ENCODE data around the gene ADCY6. TPM values are rescaled to one million over a fixed set of nuclear protein-coding genes. Genes with fewer than 3 reads are reported as not detected.
"Not testable (repeated sequence)": the region's sequence is repeated elsewhere in the genome, so short reads cannot be mapped to it uniquely, and the experiment has no call there.

ADCY6 gene
- total RNA-seq, 1 donor from 2014 or later = 17.4 TPM

DNA sequence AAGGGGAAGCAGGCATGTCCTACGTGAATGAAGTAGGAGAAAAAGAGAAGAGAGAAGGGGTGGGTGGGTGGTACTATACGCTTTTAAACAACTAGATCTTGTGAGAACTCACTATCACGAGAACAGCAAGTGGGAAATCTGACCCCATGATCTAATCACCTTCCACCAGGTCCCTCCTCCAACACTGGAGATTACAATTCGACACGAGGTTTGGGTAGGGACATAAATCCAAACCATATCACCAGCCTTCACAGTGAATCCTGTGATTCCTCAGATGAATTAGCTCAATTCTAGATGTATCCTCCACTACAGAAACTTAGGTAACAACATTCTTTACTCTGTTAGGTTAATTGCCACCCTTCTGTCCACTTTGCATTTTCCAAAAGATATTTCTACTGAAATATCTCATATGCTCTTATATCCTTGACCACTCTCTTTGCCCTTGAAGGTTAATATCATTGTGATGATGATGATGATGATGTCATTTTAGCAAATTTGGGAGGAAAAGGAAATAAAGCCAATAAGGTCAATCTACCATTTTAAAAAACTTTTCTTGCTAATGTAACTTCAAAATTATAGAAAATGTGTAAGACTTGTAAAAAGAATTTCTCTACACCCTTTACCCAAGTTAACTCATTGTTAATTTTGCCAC is 49.1 kb downstream of the ADCY6 start:
- no peaks in the 10 kb centered on the region for H3K27me3 Mint-ChIP-seq (ENCODE audit: unreplicated experiment)
- DNase-seq = no peak
- H3K27ac Mint-ChIP-seq (ENCODE audit: unreplicated experiment) = no peak overlapping the region
- H3K4me1 Mint-ChIP-seq (ENCODE audit: low read depth, unreplicated experiment) = no peaks in the 10 kb centered on the region
- TF ChIP-seq CTCF (IDR thresholded peaks at IDR 0.05; ENCODE audit: partially characterized antibody, unreplicated experiment) = no peak
- H3K36me3 Mint-ChIP-seq (ENCODE audit: unreplicated experiment) = no peaks in the 10 kb centered on the region
- H3K9me3 Mint-ChIP-seq (ENCODE audit: unreplicated experiment) = peaks cover 2% of the 10 kb centered on the region
- H3K4me3 Mint-ChIP-seq (ENCODE audit: unreplicated experiment) = no peak overlapping the region

- H3K4me1 Mint-ChIP-seq (ENCODE audit: low read depth, unreplicated experiment) = no peaks in the 10 kb centered on the region
- no peak for DNase-seq
- H3K4me3 Mint-ChIP-seq (ENCODE audit: unreplicated experiment) = no peak overlapping the region
- no peak overlapping the region for H3K27ac Mint-ChIP-seq (ENCODE audit: unreplicated experiment)
- no peaks in the 10 kb centered on the region for H3K36me3 Mint-ChIP-seq (ENCODE audit: unreplicated experiment)
- TF ChIP-seq CTCF (IDR thresholded peaks at IDR 0.05; ENCODE audit: partially characterized antibody, unreplicated experiment) = no peak
- peaks cover 2% of the 10 kb centered on the region for H3K9me3 Mint-ChIP-seq (ENCODE audit: unreplicated experiment)
- H3K27me3 Mint-ChIP-seq (ENCODE audit: unreplicated experiment) = no peaks in the 10 kb centered on the region
These were observed 52.4 kb downstream of the ADCY6 start for GRCh38 chr12:48736456-48736855.

DNA sequence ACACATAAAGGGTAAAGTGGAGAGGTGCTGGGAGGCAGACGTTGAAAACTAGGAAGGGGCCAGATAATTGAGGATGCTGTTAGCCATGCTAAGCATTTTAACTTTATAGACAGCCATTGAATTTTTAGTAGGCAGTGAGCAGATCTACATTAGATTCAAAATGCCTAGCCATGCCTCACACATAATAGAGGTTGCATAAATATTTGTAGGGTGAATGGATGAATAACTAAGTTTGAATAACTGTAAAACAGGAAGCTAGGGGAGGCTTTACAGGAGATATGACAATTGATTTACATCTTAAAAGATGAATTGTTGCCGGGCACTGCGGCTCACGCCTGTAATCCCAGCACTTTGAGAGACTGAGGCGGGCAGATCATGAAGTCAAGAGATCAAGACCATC is 60.1 kb downstream of the ADCY6 start:
- Mint-ChIP-seq H3K27ac (ENCODE audit: unreplicated experiment) (no peak overlapping the region), H3K4me1 (ENCODE audit: low read depth, unreplicated experiment) (no peaks in the 10 kb centered on the region), H3K9me3 (ENCODE audit: unreplicated experiment) (no peaks in the 10 kb centered on the region), H3K4me3 (ENCODE audit: unreplicated experiment) (no peak overlapping the region), H3K36me3 (ENCODE audit: unreplicated experiment) (no peaks in the 10 kb centered on the region), H3K27me3 (ENCODE audit: unreplicated experiment) (peaks cover 4% of the 10 kb centered on the region)
- DNase-seq = no peak
- no peak for TF ChIP-seq CTCF (IDR thresholded peaks at IDR 0.05; ENCODE audit: partially characterized antibody, unreplicated experiment)

DNA sequence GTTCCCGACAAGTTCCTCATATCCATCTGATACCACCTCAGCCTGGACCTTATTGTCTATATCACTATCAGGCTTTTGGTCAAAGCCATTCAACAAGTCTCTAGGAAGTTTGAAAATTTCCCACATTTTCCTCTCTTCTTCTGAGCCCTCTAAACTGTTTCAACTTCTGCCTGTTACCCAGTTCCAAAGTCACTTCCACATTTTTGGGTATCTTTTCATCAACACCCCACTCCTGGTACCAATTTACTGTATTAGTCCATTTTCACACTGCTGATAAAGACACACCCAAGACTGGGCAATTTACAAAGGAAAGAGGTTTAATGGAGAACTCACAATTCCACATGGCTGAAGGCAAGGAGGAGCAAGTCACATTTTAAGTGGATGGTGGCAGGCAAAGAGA is 68.2 kb downstream of the ADCY6 start:
- Mint-ChIP-seq H3K36me3 (ENCODE audit: unreplicated experiment) (peaks cover 15% of the 10 kb centered on the region), H3K9me3 (ENCODE audit: unreplicated experiment) (peaks cover 17% of the 10 kb centered on the region)
- H3K4me1 Mint-ChIP-seq (ENCODE audit: low read depth, unreplicated experiment); H3K4me3 Mint-ChIP-seq (ENCODE audit: unreplicated experiment); H3K27ac Mint-ChIP-seq (ENCODE audit: unreplicated experiment); DNase-seq; H3K27me3 Mint-ChIP-seq (ENCODE audit: unreplicated experiment): not testable (repeated sequence)

DNA sequence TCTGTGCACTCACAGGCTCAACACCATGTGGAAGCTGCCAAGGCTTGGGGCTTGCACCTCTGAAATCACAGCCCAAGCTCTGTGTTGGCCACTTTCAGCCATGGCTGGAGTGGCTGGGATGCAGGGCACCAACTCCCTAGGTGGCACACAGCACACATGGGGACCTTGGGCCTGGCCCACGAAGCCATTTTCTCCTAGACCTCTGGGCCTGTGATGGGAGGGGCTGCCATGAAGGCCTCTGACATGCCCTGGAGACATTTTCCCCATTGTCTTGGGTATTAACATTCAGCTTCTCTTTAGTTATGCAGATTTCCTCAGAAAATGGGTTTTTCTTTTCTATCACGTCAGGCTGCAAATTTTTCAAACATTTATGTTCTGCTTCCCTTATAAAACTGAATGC is 68.7 kb downstream of the ADCY6 start:
- H3K36me3 Mint-ChIP-seq (ENCODE audit: unreplicated experiment) = peaks cover 15% of the 10 kb centered on the region
- H3K4me1 Mint-ChIP-seq (ENCODE audit: low read depth, unreplicated experiment); H3K27me3 Mint-ChIP-seq (ENCODE audit: unreplicated experiment); DNase-seq; H3K4me3 Mint-ChIP-seq (ENCODE audit: unreplicated experiment); H3K27ac Mint-ChIP-seq (ENCODE audit: unreplicated experiment): not testable (repeated sequence)
- H3K9me3 Mint-ChIP-seq (ENCODE audit: unreplicated experiment) = peaks cover 17% of the 10 kb centered on the region

GRCh38 chr12:48719002-48719401 is 69.9 kb downstream of the ADCY6 start:
- H3K27me3 Mint-ChIP-seq (ENCODE audit: unreplicated experiment); H3K4me1 Mint-ChIP-seq (ENCODE audit: low read depth, unreplicated experiment); H3K4me3 Mint-ChIP-seq (ENCODE audit: unreplicated experiment); H3K27ac Mint-ChIP-seq (ENCODE audit: unreplicated experiment); DNase-seq: not testable (repeated sequence)
- Mint-ChIP-seq H3K9me3 (ENCODE audit: unreplicated experiment) (peaks cover 20% of the 10 kb centered on the region), H3K36me3 (ENCODE audit: unreplicated experiment) (peaks cover 15% of the 10 kb centered on the region)
